ENCODE data around the gene TBP. TPM values are rescaled to one million over a fixed set of nuclear protein-coding genes. Genes with fewer than 3 reads are reported as not detected.
"Not testable (repeated sequence)": the region's sequence is repeated elsewhere in the genome, so short reads cannot be mapped to it uniquely, and the experiment has no call there.

Gene TBP
- 35.9 TPM for polyA plus RNA-seq (2012; ENCODE audit: insufficient read depth, insufficient read length, low read depth)

DNA sequence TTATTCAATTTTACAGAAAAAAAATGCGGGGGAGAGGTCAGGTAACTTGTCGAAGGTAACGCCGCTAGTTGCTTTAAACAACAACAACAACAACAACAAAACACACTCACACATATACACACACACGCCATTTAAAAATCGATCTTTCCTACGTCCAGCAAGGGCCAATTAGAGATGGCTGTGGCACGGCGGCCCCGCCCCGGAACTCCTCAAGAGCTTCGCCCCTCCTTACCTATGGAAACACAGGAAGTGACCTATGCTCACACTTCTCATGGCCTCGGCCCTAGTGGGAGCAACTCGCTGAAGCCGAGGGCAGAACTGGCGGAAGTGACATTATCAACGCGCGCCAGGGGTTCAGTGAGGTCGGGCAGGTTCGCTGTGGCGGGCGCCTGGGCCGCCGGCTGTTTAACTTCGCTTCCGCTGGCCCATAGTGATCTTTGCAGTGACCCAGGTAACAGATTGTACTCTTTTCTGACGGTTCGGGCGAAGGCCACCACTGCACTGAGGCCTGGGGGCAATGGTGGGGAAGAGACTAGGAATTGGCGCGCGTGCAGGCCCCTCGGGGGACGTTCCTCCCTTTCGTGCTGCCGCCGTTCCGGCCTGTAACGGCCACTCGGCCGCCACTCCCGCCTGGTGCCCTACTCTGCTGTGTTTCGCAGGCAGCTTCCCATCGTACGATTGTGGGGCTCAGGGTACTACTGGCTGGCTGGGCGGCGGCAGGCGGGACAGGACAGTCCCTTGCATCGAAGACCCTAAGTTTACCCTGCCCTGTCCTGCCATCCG, at the start of gene TBP:
TBP (plus strand) TSS at position 357 of the 783 bp plus-strand sequence. CDS start 2,661 bp downstream, outside the sequence.
- peaks cover 22% of the 10 kb centered on the region for H3K36me3 ChIP-seq
- H3K9me3 ChIP-seq = no peaks in the 10 kb centered on the region
- H3K27me3 ChIP-seq = no peaks in the 10 kb centered on the region
- DNase-seq = peak; percentile 97
- H3K4me3 ChIP-seq (ENCODE audit: low read depth, low read length) = peak within 1 kb of the TSS; percentile 99
- TF ChIP-seq, protein P1, sequence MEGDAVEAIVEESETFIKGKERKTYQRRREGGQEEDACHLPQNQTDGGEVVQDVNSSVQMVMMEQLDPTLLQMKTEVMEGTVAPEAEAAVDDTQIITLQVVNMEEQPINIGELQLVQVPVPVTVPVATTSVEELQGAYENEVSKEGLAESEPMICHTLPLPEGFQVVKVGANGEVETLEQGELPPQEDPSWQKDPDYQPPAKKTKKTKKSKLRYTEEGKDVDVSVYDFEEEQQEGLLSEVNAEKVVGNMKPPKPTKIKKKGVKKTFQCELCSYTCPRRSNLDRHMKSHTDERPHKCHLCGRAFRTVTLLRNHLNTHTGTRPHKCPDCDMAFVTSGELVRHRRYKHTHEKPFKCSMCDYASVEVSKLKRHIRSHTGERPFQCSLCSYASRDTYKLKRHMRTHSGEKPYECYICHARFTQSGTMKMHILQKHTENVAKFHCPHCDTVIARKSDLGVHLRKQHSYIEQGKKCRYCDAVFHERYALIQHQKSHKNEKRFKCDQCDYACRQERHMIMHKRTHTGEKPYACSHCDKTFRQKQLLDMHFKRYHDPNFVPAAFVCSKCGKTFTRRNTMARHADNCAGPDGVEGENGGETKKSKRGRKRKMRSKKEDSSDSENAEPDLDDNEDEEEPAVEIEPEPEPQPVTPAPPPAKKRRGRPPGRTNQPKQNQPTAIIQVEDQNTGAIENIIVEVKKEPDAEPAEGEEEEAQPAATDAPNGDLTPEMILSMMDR (IDR thresholded peaks at IDR 0.05; ENCODE audit: low read depth, low read length) = no peak
- no peaks in the 10 kb centered on the region for H3K4me1 ChIP-seq

DNA sequence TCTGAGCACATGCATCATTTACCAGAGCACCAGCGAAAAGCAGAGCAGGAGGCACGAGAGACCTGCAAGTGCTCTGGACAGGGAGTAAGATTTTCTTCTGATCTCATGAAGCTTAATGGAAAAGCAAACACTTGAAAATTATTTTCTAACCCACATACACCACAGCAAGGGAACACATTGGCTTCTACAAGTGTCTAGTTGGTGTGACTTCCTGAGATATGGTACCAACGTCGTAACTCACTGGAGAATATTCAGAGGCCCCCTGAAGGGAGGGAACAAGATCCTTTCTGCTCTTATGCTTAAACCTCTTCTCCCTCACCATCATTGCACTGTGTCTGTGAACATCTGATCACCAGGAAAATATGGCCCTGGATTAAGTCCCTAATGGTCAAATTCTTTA, 49.7 kb upstream of the TBP start:
- no peak for DNase-seq
- Histone ChIP-seq H3K9me3 (no peaks in the 10 kb centered on the region; the same call in 1 of the 2 replicates), H3K4me3 (ENCODE audit: low read depth, low read length) (no peak overlapping the region), H3K4me1 (no peaks in the 10 kb centered on the region), H3K36me3 (no peaks in the 10 kb centered on the region), H3K27me3 (no peaks in the 10 kb centered on the region)
- TF ChIP-seq, protein P1 (IDR thresholded peaks at IDR 0.05; ENCODE audit: low read depth, low read length) = no peak

DNA sequence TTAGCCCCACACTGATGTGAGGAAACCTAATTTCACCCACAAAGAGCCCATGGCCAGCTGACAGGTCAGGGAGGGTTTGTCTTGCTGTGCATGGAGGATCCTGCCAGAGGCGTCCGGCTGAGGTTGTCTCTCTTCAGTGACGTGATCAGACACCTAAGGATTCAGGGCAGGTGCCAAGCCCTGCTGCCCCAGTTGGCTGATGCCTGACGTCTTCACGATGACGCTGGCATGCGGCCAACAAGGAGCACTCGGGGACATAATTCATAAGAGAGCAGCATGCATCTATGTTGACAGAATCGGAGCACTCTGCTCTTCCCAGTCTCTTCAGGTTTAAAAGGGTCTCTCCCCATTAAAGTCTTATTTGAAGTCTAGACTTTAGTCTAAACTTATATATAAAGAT, 48.9 kb upstream of the TBP start:
- no peaks in the 10 kb centered on the region for H3K27me3 ChIP-seq
- DNase-seq = peak; percentile 18
- no peaks in the 10 kb centered on the region for H3K4me1 ChIP-seq
- no peaks in the 10 kb centered on the region for H3K36me3 ChIP-seq
- no peak overlapping the region for H3K4me3 ChIP-seq (ENCODE audit: low read depth, low read length)
- TF ChIP-seq, protein P1 (IDR thresholded peaks at IDR 0.05; ENCODE audit: low read depth, low read length) = no peak
- H3K9me3 ChIP-seq = no peaks in the 10 kb centered on the region; the same call in 1 of the 2 replicates

DNA sequence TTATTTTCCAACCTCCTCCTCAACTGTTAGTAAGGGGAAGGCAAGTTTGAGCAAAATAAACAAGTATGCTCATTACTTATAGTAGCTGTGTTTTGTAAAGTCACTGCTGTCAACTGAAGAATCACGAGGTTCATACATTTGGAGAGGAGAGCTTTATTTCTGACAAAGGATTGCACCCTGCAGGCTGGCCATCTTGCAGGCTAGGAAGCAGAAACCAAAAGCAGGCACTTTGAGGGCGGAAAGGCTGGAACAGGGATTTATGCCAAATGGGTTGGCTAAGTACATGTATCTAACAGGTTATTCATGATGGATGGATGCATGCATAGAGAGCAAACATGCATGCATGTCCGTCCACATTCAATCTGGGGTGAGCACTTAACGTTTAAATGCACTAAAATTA, 47.7 kb upstream of the TBP start:
- Histone ChIP-seq H3K36me3 (no peaks in the 10 kb centered on the region), H3K4me1 (no peaks in the 10 kb centered on the region), H3K4me3 (ENCODE audit: low read depth, low read length) (no peak overlapping the region), H3K9me3 (no peaks in the 10 kb centered on the region), H3K27me3 (no peaks in the 10 kb centered on the region)
- no peak for DNase-seq
- TF ChIP-seq, protein P1 (IDR thresholded peaks at IDR 0.05; ENCODE audit: low read depth, low read length) = no peak

DNA sequence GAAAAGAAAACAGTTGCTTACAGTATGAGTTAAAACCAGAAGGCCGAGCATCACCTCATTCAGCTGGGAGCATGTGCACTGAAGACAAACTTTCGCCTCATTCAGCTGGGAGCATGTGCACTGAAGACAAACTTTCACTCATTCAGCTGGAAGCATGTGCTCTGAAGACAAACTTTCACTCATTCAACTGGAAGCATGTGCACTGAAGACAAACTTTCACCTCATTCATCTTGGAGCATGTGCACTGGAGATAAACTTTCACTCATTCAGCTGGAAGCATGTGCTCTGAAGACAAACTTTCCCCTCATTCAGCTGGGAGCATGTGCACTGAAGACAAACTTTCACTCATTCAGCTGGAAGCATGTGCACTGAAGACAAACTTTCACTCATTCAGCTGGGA, 46.4 kb upstream of the TBP start:
- not testable (repeated sequence) for DNase-seq; H3K4me1 ChIP-seq; H3K36me3 ChIP-seq; H3K9me3 ChIP-seq; H3K4me3 ChIP-seq (ENCODE audit: low read depth, low read length); H3K27me3 ChIP-seq

DNA sequence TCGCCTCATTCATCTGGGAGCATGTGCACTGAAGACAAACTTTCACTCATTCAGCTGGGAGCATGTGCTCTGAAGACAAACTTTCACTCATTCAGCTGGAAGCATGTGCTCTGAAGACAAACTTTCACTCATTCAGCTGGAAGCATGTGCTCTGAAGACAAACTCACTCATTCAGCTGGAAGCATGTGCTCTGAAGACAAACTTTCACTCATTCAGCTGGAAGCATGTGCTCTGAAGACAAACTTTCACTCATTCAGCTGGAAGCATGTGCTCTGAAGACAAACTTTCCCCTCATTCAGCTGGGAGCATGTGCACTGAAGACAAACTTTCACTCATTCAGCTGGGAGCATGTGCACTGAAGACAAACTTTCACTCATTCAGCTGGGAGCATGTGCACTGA, 45.9 kb upstream of the TBP start:
- not testable (repeated sequence) for H3K36me3 ChIP-seq; DNase-seq; H3K27me3 ChIP-seq; H3K4me3 ChIP-seq (ENCODE audit: low read depth, low read length); H3K4me1 ChIP-seq; H3K9me3 ChIP-seq

DNA sequence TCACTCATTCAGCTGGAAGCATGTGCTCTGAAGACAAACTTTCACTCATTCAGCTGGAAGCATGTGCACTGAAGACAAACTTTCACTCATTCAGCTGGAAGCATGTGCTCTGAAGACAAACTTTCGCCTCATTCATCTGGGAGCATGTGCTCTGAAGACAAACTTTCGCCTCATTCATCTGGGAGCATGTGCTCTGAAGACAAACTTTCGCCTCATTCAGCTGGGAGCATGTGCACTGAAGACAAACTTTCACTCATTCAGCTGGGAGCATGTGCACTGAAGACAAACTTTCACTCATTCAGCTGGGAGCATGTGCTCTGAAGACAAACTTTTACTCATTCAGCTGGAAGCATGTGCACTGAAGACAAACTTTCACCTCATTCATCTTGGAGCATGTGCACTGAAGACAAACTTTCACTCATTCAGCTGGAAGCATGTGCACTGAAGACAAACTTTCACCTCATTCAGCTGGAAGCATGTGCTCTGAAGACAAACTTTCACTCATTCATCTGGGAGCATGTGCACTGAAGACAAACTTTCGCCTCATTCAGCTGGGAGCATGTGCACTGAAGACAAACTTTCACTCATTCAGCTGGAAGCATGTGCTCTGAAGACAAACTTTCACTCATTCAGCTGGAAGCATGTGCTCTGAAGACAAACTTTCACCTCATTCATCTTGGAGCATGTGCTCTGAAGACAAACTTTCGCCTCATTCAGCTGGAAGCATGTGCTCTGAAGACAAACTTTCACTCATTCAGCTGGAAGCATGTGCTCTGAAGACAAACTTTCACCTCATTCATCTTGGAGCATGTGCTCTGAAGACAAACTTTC, 45.1 kb upstream of the TBP start:
- not testable (repeated sequence) for H3K9me3 ChIP-seq; DNase-seq; H3K4me1 ChIP-seq; H3K27me3 ChIP-seq; H3K4me3 ChIP-seq (ENCODE audit: low read depth, low read length); H3K36me3 ChIP-seq

Data from BE2C (cell line).